ENCODE results near the gene PLA2G2C.
A peak's percentile ranks its signal among the peaks of the same experiment; 100 is the strongest.

- TF ChIP-seq CTCF (IDR thresholded peaks at IDR 0.05; ENCODE audit: low read length) (peak; percentile 91), EZH2 (IDR thresholded peaks at IDR 0.05; ENCODE audit: borderline replicate concordance, low read length) (no peak)
These were observed 34.3 kb downstream of the PLA2G2C start for GRCh38 chr1:20151906-20152598.
